GM19455 (cell line): ENCODE data around the gene RHOJ.
"Not testable (repeated sequence)": the region's sequence is repeated elsewhere in the genome, so short reads cannot be mapped to it uniquely, and the experiment has no call there.

Experiments
- ATAC-seq: cut with Tn5 transposase; IDR thresholded peaks from one replicate; pipeline ENCODE4 v1.9.1; 2021; ENCODE audit not compliant: unreplicated experiment

RHOJ gene

DNA sequence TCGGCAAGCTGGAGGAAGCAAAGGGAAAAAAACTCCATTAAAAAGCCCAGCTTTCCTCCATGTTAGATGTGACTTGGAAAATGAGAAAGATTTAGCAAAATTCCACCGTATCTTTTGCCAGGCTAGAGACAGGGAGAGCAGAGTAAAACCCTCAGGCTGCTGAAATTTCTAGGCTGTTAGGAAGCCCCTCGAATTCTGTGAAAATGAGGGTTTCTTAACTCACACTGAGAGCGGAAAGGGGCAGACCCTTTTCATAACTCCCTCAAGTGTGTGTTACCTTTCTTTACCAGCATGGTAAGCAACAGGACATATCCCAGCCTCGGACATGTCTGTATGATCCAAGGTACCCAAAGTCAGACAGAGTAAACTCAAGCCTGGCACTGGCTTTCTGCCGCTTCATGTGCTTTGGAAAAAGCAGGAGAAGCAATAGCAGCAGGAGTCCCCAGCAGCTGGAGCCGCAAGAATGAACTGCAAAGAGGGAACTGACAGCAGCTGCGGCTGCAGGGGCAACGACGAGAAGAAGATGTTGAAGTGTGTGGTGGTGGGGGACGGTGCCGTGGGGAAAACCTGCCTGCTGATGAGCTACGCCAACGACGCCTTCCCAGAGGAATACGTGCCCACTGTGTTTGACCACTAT lies at the start of gene RHOJ:
TSS of gene RHOJ (plus strand) at position 37 of the 637 bp plus-strand sequence. CDS start at position 464, 427 bp downstream.
- ATAC-seq: no peak

DNA sequence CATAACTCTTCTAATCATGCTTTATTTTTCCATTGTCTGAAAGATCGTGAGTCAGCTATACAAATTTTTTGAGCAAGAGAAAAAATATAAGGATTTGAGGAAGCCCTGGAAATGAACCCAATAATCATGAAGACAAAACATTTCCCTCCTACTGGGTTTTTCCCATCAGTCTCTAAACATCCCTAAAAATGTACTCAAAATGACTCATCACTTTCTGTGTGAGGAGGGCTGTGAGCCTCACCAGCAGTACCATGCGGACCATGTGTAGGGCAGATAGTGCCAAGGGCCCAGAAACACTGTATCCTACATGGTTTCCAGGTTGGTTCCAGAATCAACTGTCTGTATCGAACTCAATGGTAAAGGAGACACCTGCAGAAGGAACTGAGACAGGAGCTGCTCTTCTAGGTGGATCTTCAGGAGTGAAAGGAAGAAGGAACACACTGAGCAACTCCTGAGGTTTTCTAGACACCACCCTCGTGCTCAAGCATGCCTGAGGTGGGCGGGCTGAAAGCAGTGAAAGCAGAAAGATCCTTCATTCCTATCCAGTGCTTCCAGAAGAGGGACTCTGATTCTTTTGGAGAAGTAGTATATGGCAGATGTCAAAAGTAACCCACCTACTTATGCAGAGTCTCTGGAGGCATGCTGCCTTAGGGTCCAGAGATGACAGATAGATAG lies 48.6 kb upstream of the RHOJ start:
- no peak for ATAC-seq

GRCh38 chr14:63157195-63157594 lies 47.0 kb upstream of the RHOJ start:
- ATAC-seq: no peak

GRCh38 chr14:63163306-63163705 lies 40.9 kb upstream of the RHOJ start:
- ATAC-seq: no peak

- no peak for ATAC-seq
Measured at GRCh38 chr14:63164108-63164683, 40.0 kb upstream of the RHOJ start.

GRCh38 chr14:63165267-63165666 lies 39.0 kb upstream of the RHOJ start:
- ATAC-seq: not testable (repeated sequence)

DNA sequence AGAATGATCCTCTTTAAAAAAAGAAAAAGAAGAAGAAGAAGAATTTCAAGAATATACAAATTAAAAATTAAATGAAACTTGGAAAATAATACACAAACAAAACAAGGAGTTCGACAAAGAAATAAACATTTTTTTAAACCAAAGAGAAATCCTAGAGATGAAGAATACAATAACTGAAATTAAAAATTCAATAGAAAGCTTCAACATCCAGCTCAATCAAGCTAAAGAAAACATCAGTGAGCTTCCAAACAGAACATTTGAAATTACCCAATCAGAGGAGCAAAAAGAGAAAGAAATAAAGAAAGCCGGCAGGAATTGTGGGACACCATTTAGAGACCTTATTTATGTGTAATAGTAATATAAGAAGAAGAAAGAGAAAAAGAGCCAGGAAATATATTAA lies 37.2 kb upstream of the RHOJ start:
- ATAC-seq: no peak

DNA sequence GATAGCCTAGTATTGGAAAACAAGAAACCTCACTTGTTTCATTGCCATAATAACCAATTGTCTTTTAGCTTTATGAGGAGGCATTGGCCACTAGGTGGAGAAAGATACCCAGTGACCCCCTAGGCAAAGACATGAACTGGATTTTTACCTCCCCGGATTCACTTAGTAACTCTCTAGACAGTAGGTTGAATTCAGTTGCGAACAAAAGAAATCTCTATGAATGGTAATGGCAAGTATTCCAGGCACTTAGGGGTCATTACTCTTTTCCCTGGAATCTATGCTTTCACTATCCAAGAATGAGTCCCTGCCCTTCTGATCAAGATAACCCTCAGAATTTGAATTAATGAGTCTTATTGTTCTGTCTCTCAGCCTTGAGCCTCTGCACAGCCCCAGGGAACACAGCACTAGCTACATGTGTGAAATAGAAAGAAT lies 29.5 kb upstream of the RHOJ start:
- no peak for ATAC-seq

GRCh38 chr14:63175531-63175930 lies 28.7 kb upstream of the RHOJ start:
- no peak for ATAC-seq

DNA sequence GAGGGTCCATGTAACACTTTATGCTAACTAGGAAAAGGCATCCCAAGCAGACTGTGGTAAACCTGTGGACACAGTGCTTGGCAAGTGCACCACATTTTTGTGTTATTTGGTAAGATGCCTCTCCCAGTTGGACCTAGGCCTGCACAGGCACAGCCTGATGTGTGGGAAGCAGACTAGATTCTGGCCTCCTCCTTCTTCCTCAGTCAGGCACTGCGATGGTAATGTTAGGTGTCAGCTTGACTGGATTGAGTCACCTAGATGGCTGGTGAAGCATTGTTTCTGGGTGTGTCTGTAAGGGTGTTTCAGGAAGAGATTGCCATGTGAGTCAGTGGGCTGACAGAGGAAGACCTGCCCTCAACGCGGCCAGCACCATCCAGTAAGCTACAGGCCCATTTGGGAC lies 25.3 kb upstream of the RHOJ start:
- no peak for ATAC-seq

DNA sequence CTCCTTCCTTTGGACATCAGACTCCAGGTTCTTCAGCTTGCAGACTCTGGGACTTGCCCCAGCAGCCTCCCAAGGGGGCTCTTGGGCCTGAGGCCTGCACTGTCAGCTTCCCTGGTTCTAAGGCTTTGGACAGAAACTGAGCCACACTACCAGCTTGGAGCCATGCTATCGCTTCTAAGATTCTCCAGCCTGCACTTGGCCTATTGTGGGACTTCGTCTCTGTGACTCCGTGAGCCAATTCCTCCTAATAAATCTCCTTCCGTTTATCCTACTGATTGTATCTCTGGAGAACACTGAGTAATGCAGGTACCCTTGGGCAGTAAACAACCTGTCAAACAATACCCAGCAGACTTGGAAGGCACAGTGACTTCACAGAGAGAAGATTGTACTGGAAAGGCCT lies 24.9 kb upstream of the RHOJ start:
- ATAC-seq: no peak

DNA sequence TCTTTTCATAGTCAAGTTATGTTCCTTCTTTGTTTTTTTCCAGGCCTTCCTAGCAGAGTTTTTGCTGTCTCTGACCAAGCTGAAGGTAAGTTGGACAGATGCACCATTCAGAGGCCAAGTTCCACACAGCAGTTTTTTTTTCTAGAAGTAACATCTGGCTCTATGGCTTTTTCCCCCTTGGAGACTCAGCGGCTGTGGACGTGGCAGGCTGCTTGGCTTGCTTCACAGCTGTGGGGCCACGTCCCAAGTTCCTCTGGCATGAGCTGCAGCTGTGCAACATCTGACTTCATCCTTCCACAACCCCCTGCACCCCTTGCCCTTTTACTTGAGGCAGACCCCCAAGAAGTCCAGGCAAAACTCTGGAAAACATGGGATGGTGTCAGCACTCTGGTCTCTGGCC lies 24.2 kb upstream of the RHOJ start:
- ATAC-seq: no peak

DNA sequence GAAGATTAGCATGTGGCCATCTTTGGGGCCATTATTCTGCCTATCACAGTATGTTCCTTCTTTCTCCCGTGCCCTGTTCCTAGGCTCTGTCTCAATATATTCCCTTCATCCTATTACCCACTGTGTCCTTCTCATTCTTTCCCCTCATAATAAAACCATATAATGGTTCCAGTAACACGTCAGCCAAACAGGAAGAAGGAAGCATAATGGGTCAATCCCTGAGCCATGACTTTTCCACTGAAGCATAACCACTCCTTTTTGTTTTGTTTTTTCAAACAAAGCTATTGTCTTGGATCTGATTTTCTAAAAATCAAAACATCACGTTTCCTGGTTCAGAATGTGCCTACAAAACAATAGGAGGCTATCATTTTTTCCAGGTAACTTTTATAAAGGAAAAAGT lies 21.3 kb upstream of the RHOJ start:
- no peak for ATAC-seq

GRCh38 chr14:63186453-63186852 lies 17.8 kb upstream of the RHOJ start:
- no peak for ATAC-seq

- ATAC-seq: no peak
Measured at GRCh38 chr14:63191211-63191610, 13.0 kb upstream of the RHOJ start.

- no peak for ATAC-seq
Measured at GRCh38 chr14:63192085-63192484, 12.2 kb upstream of the RHOJ start.

- ATAC-seq: no peak
Measured at GRCh38 chr14:63193236-63193635, 11.0 kb upstream of the RHOJ start.

- no peak for ATAC-seq
Measured at GRCh38 chr14:63200035-63200740, 4.1 kb upstream of the RHOJ start.

GRCh38 chr14:63200767-63201166 lies 3.5 kb upstream of the RHOJ start:
- no peak for ATAC-seq

GRCh38 chr14:63203015-63203414 lies 1.2 kb upstream of the RHOJ start:
- ATAC-seq: no peak

GRCh38 chr14:63203618-63204406 lies 431 bp upstream of the RHOJ start:
- ATAC-seq: no peak
